Measurements from ENCODE around the gene EXD3. TPM values are rescaled to one million over a fixed set of nuclear protein-coding genes. Genes with fewer than 3 reads are reported as not detected.

Gene EXD3
- polyA plus RNA-seq, 1 of the 3 experiments (the other 2 are of a cell fraction) = 11.5 TPM

GRCh38 chr9:137367506-137368430, 55.2 kb downstream of the EXD3 start:
- Histone ChIP-seq H3K4me2 (no peak overlapping the region), H3K79me2 (ENCODE audit: insufficient read depth) (no peaks in the 10 kb centered on the region), H3K9me3 (no peaks in the 10 kb centered on the region), H3K4me1 (ENCODE audit: control insufficient read depth in 1 of 2, insufficient read depth in 2 of 2, low read depth in 1 of 2, low read length in 1 of 2) (no peaks in the 10 kb centered on the region), H4K20me1 (ENCODE audit: insufficient read depth) (no peaks in the 10 kb centered on the region), H3K9me2 (no peaks in the 10 kb centered on the region), H3K9ac (no peak overlapping the region), H3K27ac (ENCODE audit: low read depth in 2 of 2, low read length in 1 of 2) (no peak overlapping the region), H3K27me3 (ENCODE audit: insufficient read depth) (no peaks in the 10 kb centered on the region), H3K36me3 (replicated peaks in 1 of 2; ENCODE audit: control insufficient read depth in 1 of 2, insufficient read depth in 2 of 2, low read length in 1 of 2) (peaks cover 0 to 2% of the 10 kb centered on the region in 2 experiments), H2AFZ (ENCODE audit: low read depth) (no peak overlapping the region), H3F3A (replicated peaks; ENCODE audit: insufficient read depth) (no peaks in the 10 kb centered on the region), H3K4me3 (ENCODE audit: low read depth in 2 of 2, low read length in 1 of 2) (no peak overlapping the region)
- DNase-seq = no peak
- no peak for TF ChIP-seq MXI1 (IDR thresholded peaks at IDR 0.05; ENCODE audit: low read depth, low read length)
- TF ChIP-seq FOSL2 (IDR thresholded peaks at IDR 0.05; ENCODE audit: borderline replicate concordance, low read depth) = no peak
- no peak for TF ChIP-seq FOXJ3 (CRISPR knock-in tag; IDR thresholded peaks at IDR 0.05)
- TF ChIP-seq TAF1 (IDR thresholded peaks at IDR 0.05; ENCODE audit: borderline replicate concordance, low read depth, low read length) = no peak
- TF ChIP-seq RXRA (IDR thresholded peaks at IDR 0.05; ENCODE audit: borderline replicate concordance, low read depth) = no peak
- no peak for TF ChIP-seq MEF2A (IDR thresholded peaks at IDR 0.05; ENCODE audit: borderline replicate concordance, low read depth)
- no peak for TF ChIP-seq USF2 (IDR thresholded peaks at IDR 0.05; ENCODE audit: borderline replicate concordance, low read depth, low read length)
- TF ChIP-seq EP300 (IDR thresholded peaks at IDR 0.05; ENCODE audit: borderline replicate concordance in 1 of 2, low read depth in 1 of 2, low read length in 1 of 2) = no peak
- TF ChIP-seq MAX (IDR thresholded peaks at IDR 0.05; ENCODE audit: low read depth) = no peak
- TF ChIP-seq SIN3A (IDR thresholded peaks at IDR 0.05; ENCODE audit: borderline replicate concordance, low read depth, low read length) = no peak
- no peak for TF ChIP-seq GABPA (IDR thresholded peaks at IDR 0.05; ENCODE audit: low read depth)
- no peak for TF ChIP-seq ELF1 (IDR thresholded peaks at IDR 0.05)
- no peak for TF ChIP-seq NRF1 (IDR thresholded peaks at IDR 0.05; ENCODE audit: low read depth, low read length)
- no peak for TF ChIP-seq CTCF (IDR thresholded peaks at IDR 0.05)
- TF ChIP-seq PBX3 (IDR thresholded peaks at IDR 0.05) = no peak
- no peak for TF ChIP-seq USF1 (IDR thresholded peaks at IDR 0.05; ENCODE audit: borderline replicate concordance, low read depth)
- TF ChIP-seq RFX5 (IDR thresholded peaks at IDR 0.05; ENCODE audit: low read length) = no peak
- TF ChIP-seq EZH2phosphoT487 (IDR thresholded peaks at IDR 0.05; ENCODE audit: borderline replicate concordance, low read depth) = no peak
- no peak for TF ChIP-seq CHD2 (IDR thresholded peaks at IDR 0.05; ENCODE audit: low read length, partially characterized antibody)
- ChIA-PET POLR2A (no interaction called here), CTCF (no interaction called here)
- WGBS (ENCODE audit: low lambda C conversion rate) = 81% methylated on average over 15 of the region's 38 CpGs

All from SK-N-SH (cell line).